ENCODE measurements around the gene TMEM89.

- TF ChIP-seq ELF4 (IDR thresholded peaks at IDR 0.05): no peak
- TF ChIP-seq SP1 (IDR thresholded peaks at IDR 0.05): no peak
- TF ChIP-seq CTBP1 (IDR thresholded peaks at IDR 0.05; ENCODE audit: borderline replicate concordance): no peak
- no peak for TF ChIP-seq FOXM1 (IDR thresholded peaks at IDR 0.05; ENCODE audit: borderline replicate concordance)
- no peak for TF ChIP-seq ARNT (IDR thresholded peaks at IDR 0.05)
Measured at GRCh38 chr3:48631516-48632448, 10.2 kb upstream of the TMEM89 start.

Measured in HEK293T (cell line).